Right lobe of liver (tissue), 4 donors: ENCODE data around the gene RAPGEF2.

Experiments used
- POLR2A ChIP-seq: fragments of 450-650 bp; IDR thresholded peaks from one replicate; pipeline ENCODE4 v1.6.1; 2017; ENCODE audit warnings: antibody characterized with exemption, mild to moderate bottlenecking
- TF ChIP-seq, protein P1 (sequence below), 4 donors: fragments of 200-600 bp in 3 of 4; fragments of 450-650 bp in 1 of 4; IDR thresholded peaks; one replicate each; pipeline versions ENCODE4 v1.5.1 to v1.8.0; 2016 to 2022; ENCODE audit warnings: antibody characterized with exemption in 4 of 4, mild to moderate bottlenecking in 2 of 4
- donor health status: DM: no; HTN: no; CAD: no.
- donor health status: DM: no; HTN: no; CAD: no.
- donor health status: DM: no; HTN: yes; CAD: no.

DNA sequence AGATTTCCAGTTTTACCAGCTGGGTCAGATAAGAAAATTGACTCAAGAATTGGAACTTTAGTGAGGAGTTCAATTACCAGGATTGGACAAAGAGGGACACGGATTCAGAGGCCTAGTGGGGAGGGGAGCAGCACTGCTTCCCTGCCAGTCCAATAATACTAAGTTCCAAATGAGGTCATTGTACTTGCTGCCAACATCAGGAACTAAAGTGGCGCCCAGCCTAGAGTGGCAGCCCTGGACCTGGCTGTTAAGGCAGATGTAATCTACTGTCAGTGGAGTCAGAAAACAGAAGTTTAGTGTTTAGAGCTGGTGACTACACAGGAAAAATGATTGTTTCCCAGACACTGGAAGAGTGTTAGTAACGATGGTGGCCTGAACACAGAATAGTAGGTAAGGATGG lies 42.7 kb upstream of the RAPGEF2 start:
- TF ChIP-seq, protein P1, sequence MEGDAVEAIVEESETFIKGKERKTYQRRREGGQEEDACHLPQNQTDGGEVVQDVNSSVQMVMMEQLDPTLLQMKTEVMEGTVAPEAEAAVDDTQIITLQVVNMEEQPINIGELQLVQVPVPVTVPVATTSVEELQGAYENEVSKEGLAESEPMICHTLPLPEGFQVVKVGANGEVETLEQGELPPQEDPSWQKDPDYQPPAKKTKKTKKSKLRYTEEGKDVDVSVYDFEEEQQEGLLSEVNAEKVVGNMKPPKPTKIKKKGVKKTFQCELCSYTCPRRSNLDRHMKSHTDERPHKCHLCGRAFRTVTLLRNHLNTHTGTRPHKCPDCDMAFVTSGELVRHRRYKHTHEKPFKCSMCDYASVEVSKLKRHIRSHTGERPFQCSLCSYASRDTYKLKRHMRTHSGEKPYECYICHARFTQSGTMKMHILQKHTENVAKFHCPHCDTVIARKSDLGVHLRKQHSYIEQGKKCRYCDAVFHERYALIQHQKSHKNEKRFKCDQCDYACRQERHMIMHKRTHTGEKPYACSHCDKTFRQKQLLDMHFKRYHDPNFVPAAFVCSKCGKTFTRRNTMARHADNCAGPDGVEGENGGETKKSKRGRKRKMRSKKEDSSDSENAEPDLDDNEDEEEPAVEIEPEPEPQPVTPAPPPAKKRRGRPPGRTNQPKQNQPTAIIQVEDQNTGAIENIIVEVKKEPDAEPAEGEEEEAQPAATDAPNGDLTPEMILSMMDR (IDR thresholded peaks at IDR 0.05) = no peak
- no peak for TF ChIP-seq POLR2A
